ENCODE results near the gene SLC5A2. TPM values are rescaled to one million over a fixed set of nuclear protein-coding genes. Genes with fewer than 3 reads are reported as not detected.
"Not testable (repeated sequence)": the region's sequence is repeated elsewhere in the genome, so short reads cannot be mapped to it uniquely, and the experiment has no call there.

SLC5A2 gene
- total RNA-seq, 4 donors from 2014 or later: not detected

DNA sequence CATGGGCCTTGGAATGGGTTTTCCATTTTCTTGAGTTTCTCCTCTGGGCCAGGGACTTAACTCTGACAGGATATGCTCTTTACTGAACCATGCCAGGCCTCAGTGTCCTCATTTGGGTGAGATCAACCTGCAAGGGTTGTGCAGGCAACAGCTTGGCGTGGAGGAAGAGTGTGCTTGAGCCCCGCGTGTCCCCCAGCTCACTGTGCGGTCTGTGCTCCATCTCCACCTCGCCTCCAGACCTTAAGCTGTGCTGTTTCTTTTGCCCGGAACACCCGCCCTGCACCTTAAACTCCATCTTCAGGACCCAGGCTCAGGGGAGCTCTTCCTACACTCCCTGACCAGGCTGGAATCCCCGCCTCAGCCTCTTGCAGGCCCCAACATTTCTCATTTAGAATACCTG, 15.6 kb downstream of the SLC5A2 start:
- Histone ChIP-seq H3K27ac (no peak overlapping the region), H3K36me3 (peaks cover 0 to 71% of the 10 kb centered on the region in 2 donors), H3K27me3 (no peaks in the 10 kb centered on the region), H3K4me1 (peaks cover 0 to 13% (median 0%) of the 10 kb centered on the region in 3 donors), H3K4me3 (no peak overlapping the region), H3K9me3 (no peaks in the 10 kb centered on the region)
- WGBS, 2 donors (ENCODE audit: low coverage in 1 of 2): 90% methylated on average over 8 of the region's 8 CpGs; no CpG with 5 or more reads in 1 of the 2 donors
- TF ChIP-seq POLR2AphosphoS5 (IDR thresholded peaks at IDR 0.05) (no peak), EP300 (IDR thresholded peaks at IDR 0.05) (no peak)
- TF ChIP-seq, protein P1, sequence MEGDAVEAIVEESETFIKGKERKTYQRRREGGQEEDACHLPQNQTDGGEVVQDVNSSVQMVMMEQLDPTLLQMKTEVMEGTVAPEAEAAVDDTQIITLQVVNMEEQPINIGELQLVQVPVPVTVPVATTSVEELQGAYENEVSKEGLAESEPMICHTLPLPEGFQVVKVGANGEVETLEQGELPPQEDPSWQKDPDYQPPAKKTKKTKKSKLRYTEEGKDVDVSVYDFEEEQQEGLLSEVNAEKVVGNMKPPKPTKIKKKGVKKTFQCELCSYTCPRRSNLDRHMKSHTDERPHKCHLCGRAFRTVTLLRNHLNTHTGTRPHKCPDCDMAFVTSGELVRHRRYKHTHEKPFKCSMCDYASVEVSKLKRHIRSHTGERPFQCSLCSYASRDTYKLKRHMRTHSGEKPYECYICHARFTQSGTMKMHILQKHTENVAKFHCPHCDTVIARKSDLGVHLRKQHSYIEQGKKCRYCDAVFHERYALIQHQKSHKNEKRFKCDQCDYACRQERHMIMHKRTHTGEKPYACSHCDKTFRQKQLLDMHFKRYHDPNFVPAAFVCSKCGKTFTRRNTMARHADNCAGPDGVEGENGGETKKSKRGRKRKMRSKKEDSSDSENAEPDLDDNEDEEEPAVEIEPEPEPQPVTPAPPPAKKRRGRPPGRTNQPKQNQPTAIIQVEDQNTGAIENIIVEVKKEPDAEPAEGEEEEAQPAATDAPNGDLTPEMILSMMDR (IDR thresholded peaks at IDR 0.05): no peak
- ATAC-seq: no peak

DNA sequence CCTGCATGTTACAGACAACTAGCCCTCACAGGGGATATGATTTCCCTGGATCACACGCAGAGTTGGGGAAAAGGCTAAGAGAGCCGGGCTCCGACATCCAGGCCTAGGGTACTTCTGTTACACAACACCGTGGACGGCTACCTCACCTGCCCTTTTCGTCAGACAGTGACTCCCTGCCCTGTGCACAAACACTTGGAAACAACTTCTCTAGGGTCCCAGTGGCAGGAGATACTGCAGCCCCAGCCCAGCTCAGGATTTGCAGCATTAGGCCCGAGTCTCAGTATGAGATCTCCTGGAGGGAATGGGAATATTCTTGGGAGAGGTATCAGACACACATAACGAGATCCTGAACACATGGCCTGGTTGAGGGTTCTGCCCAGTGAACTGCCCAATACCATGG, 17.0 kb downstream of the SLC5A2 start:
- H3K27me3 ChIP-seq: no peaks in the 10 kb centered on the region
- peaks cover 0 to 63% of the 10 kb centered on the region in 2 donors for H3K36me3 ChIP-seq
- H3K9me3 ChIP-seq: no peaks in the 10 kb centered on the region
- 67 to 71% methylated on average over 1 of the region's 8 CpGs for WGBS, 2 donors (ENCODE audit: low coverage in 1 of 2)
- ATAC-seq: no peak
- H3K4me1 ChIP-seq: peaks cover 0 to 14% (median 0%) of the 10 kb centered on the region in 3 donors
- H3K27ac ChIP-seq: no peak overlapping the region
- TF ChIP-seq POLR2A (IDR thresholded peaks at IDR 0.05) (no peak), EP300 (IDR thresholded peaks at IDR 0.05) (no peak), POLR2AphosphoS5 (IDR thresholded peaks at IDR 0.05) (no peak)
- TF ChIP-seq, protein P1 (IDR thresholded peaks at IDR 0.05): no peak
- H3K4me3 ChIP-seq: no peak overlapping the region

DNA sequence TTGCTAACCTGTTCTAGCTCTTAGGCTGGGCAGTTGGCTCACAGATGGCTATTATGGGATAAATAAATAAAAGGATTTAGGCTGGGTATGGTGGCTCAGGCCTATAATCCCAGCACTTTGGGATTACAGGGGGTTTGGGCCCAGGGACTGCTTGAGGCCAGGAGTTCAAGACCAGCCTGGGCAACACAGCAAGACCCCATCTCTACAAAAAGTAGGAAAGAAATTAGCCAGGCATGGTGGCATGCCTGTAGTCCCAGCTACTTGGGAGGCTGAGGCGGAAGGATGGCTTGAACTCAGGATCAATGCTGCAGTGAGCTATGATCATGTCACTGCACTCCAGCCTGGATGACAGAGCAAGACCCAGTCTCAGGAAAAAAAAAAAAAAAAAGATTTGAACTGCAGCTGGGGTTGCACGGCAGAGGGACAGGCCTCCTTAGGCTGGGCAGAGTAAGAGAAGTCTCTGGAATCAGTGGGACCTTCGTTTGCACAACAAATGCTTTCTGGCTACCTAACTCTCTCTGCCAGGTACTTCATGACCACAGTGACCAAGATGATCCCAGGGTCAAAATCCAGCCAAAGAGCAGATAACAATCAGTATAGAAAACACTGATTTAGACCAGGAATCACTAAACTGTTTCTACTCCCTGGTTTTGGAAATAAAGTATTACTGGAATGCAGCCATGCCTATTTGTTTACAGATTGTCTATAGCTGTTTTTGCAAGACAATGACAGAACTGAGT, 18.5 kb downstream of the SLC5A2 start:
- no peak overlapping the region for H3K27ac ChIP-seq
- TF ChIP-seq EP300 (IDR thresholded peaks at IDR 0.05) (no peak), POLR2A (IDR thresholded peaks at IDR 0.05) (no peak), POLR2AphosphoS5 (IDR thresholded peaks at IDR 0.05) (no peak)
- TF ChIP-seq, protein P1 (IDR thresholded peaks at IDR 0.05): no peak
- no peaks in the 10 kb centered on the region for H3K9me3 ChIP-seq
- 56 to 80% methylated on average over 1 to 3 of the region's 3 CpGs for WGBS, 2 donors (ENCODE audit: low coverage in 1 of 2)
- H3K27me3 ChIP-seq: no peaks in the 10 kb centered on the region
- peaks cover 0 to 61% of the 10 kb centered on the region in 2 donors for H3K36me3 ChIP-seq
- H3K4me1 ChIP-seq: peaks cover 0 to 29% (median under 1%) of the 10 kb centered on the region in 3 donors
- no peak overlapping the region for H3K4me3 ChIP-seq
- no peak for ATAC-seq

DNA sequence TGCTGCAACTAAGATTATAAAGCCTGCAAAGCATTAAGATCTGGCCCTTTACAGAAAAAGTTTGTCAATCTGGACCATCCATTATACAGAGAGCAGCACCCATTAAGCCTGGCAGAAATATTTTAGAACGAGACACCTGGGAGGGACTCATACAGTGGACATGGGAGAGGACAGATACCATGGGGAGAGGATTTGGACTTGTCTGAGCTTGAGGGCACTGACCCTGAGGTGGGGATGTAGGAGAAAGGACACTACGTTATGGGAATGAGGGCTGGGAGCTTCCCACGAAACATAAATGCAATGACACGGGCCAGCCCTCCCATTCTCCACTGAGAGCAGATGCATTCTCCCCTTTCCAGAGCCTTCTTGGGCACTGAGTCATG, 19.0 kb downstream of the SLC5A2 start:
- Histone ChIP-seq H3K4me3 (no peak overlapping the region), H3K36me3 (peaks cover 0 to 55% of the 10 kb centered on the region in 2 donors), H3K4me1 (peaks cover 0 to 35% (median 6%) of the 10 kb centered on the region in 3 donors), H3K27me3 (no peaks in the 10 kb centered on the region), H3K9me3 (no peaks in the 10 kb centered on the region), H3K27ac (no peak overlapping the region)
- no peak for ATAC-seq
- 73 to 86% methylated on average over 3 to 4 of the region's 4 CpGs for WGBS, 2 donors (ENCODE audit: low coverage in 1 of 2)
- TF ChIP-seq POLR2AphosphoS5 (IDR thresholded peaks at IDR 0.05) (no peak), EP300 (IDR thresholded peaks at IDR 0.05) (no peak), POLR2A (IDR thresholded peaks at IDR 0.05) (no peak)
- TF ChIP-seq, protein P1 (IDR thresholded peaks at IDR 0.05): no peak

DNA sequence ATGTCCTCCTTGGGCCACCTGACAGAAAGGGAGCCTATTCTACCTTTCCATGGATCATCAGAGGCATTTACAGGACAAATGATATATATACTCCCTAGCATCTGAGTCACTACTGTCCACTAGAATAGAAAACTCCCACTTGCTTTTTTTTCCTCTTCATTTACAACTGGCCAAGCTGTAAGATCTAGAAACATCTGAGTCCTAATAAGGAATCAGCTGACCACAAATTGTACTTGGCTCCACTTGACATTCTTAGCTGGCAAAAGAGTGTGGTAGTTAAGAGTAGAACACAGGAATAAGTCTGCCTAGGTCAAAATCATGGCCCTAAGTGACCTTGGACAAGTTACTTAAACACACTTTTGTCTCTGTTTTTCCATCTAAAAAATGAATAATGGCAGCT, 20.1 kb downstream of the SLC5A2 start:
- no peak for ATAC-seq

DNA sequence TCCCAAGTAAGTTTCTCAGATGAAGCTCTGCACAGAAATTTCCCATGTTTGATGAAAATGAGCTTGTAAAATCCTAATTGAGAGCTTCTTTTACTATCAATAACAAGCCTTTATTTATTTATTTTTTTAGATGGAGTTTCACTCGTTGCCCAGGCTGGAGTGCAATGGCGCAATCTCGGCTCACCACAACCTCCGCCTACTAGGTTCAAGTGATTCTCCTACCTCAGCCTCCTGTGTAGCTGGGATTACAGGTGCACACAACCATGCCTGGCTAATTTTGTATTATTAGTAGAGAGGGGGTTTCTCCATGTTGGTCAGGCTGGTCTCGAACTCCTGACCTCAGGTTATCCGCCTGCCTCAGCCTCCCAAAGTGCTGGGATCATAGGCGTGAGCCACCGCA, 20.6 kb downstream of the SLC5A2 start:
- not testable (repeated sequence) for ATAC-seq, H3K4me3 ChIP-seq, H3K27me3 ChIP-seq, H3K27ac ChIP-seq, H3K9me3 ChIP-seq
- peaks cover 4 to 43% (median 12%) of the 10 kb centered on the region in 3 donors for H3K4me1 ChIP-seq
- peaks cover 0 to 39% of the 10 kb centered on the region in 2 donors for H3K36me3 ChIP-seq
- 89 to 91% methylated on average over 6 to 7 of the region's 8 CpGs for WGBS, 2 donors (ENCODE audit: low coverage in 1 of 2)

More for the DNA sequence above, 20.1 kb downstream of the SLC5A2 start:
- Histone ChIP-seq H3K9me3 (no peaks in the 10 kb centered on the region), H3K27ac (no peak overlapping the region), H3K4me1 (peaks cover 4 to 43% (median 12%) of the 10 kb centered on the region in 3 donors), H3K36me3 (peaks cover 0 to 45% of the 10 kb centered on the region in 2 donors), H3K27me3 (no peaks in the 10 kb centered on the region), H3K4me3 (no peak overlapping the region)
- TF ChIP-seq EP300 (IDR thresholded peaks at IDR 0.05) (no peak), POLR2AphosphoS5 (IDR thresholded peaks at IDR 0.05) (no peak), POLR2A (IDR thresholded peaks at IDR 0.05) (no peak)
- TF ChIP-seq, protein P1 (IDR thresholded peaks at IDR 0.05): no peak

Measured in gastroesophageal sphincter (tissue), 4 donors.